Measurements from ENCODE around the gene UBD. TPM values are rescaled to one million over a fixed set of nuclear protein-coding genes. Genes with fewer than 3 reads are reported as not detected.

The UBD gene
- 0.46 to 0.99 TPM (median 0.64 TPM) in 5 replicates for total RNA-seq (2022; extraction: Qiagen RNA extraction)

DNA sequence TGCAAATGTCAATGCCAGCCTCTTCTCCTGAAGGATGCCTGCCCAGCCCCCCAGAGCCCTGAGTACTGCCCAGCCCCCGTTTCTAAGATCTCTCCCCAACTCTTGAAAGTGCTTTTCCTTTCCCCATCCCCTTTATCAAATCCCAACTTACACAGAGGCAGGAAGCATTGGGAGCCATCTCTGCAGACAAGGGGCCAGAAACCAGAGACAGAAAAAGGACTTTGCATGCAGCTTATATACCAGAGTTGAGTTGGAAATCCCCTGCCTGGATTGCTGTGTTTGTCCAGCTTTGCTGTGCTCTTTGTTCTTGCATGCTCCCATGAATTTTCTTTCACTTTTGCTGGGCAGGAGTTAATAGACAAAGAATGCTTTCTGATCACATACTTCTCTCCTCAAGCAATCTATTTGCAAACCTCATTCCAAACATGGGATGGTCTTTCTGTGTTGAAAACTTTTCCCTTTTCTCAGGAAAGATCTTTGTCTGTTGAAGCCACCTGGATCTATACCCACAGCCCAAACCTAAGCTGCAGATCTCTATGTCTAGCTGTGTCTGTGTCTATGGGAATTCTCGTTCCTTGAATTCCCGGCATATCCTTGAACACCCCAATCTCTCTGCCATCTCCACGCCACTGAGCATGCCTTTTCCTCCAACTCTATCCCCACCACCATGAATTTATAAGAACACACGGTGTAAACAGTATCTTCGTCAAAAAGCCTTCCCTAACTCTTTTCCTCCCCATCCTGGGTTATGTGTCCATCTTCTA, at the start of gene UBD:
Gene UBD (minus strand): TSS at position 209 of the 764 bp plus-strand sequence. CDS start 31 bp downstream, at position 178.

DNA sequence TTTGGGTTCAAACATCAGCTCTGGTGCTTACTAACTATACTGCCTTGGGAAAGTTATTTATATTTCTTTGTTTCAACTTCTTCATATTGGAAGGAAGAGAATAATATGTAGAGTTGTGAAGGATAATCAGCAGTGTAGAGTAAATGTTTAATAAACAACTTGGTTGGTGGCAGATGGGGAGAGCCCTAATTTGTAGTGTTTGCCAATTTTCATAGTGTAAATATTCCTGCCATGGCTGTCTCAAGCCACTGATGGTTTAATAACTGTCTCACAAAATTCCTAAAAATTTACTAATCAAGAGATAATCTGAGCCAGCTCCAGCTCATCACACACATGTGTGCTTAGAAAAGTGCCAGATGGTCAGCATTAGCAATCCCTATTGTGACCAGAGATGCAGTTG, 25.3 kb upstream of the UBD start, which contains the start of gene OR2H2:
Gene OR2H2 (plus strand): TSS at position 301 of the 400 bp plus-strand sequence. CDS start 2,824 bp downstream, outside the sequence.

Other genes starting within 250 kb of the UBD start
- gene OR5V1, start 190.9 kb downstream of the UBD start, total RNA-seq (2022; extraction: Qiagen RNA extraction): not detected in 5 replicates
- gene OR12D3, start 184.4 kb downstream of the UBD start, total RNA-seq (2022; extraction: Qiagen RNA extraction): not detected in 5 replicates
- not detected in 5 replicates for gene OR12D2, start 164.1 kb downstream of the UBD start, total RNA-seq (2022; extraction: Qiagen RNA extraction)
- not detected in 5 replicates for gene OR12D1, start 144.8 kb downstream of the UBD start, total RNA-seq (2022; extraction: Qiagen RNA extraction)
- not detected in 5 replicates for gene OR10C1, start 120.4 kb downstream of the UBD start, total RNA-seq (2022; extraction: Qiagen RNA extraction)
- gene OR11A1, start 102.7 kb downstream of the UBD start, total RNA-seq (2022; extraction: Qiagen RNA extraction): not detected in 5 replicates
- not detected in 5 replicates for gene OR2H1, start 102.6 kb downstream of the UBD start, total RNA-seq (2022; extraction: Qiagen RNA extraction)
- gene MAS1L, start 71.8 kb downstream of the UBD start, total RNA-seq (2022; extraction: Qiagen RNA extraction): not detected in 5 replicates
- not detected in 5 replicates for gene OR2H2, start 25.4 kb upstream of the UBD start, total RNA-seq (2022; extraction: Qiagen RNA extraction)
- 3.9 to 7.9 TPM (median 6.2 TPM) in 5 replicates for gene GABBR1, start 73.5 kb upstream of the UBD start, total RNA-seq (2022; extraction: Qiagen RNA extraction)
- not detected in 5 replicates for gene MOG, start 97.4 kb upstream of the UBD start, total RNA-seq (2022; extraction: Qiagen RNA extraction)
- not detected in 5 replicates for gene ZFP57, start 121.4 kb upstream of the UBD start, total RNA-seq (2022; extraction: Qiagen RNA extraction)
- gene HLA-F, start 163.7 kb upstream of the UBD start, total RNA-seq (2022; extraction: Qiagen RNA extraction): 4.1 to 6.0 TPM (median 4.9 TPM) in 5 replicates

Data from A549 treated with CORT108297 at 1 μM for 4 hours (cell line).